ENCODE results near the gene CSTPP1.

DNA sequence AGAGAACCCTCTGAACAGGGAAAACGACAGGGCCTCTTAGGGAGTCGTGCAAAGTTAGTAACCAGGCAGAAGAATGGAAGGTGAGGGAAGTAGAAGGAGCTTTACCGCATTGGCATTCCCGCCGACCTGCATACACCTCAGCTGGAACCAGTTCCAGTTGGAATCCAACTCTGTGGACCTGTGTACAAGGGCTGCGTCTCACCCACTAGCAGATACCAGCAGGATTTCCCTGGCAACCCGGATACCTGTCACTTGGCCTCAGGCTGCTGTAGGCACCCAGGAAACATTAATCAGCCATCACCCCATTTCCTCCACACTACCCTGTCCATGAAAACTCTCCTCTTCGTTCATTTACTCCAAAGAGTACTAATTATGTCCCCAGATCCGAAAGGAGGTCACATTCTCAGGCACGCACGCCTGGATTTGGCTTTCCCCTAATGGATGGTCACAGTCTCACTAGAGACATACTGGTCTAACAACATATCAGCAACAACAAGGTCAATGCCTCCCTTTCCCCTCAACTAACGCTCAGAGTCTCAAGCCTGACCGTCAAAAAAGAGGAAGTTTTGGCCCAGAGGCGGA is 239.3 kb downstream of the CSTPP1 start:
- TF ChIP-seq, protein P1, sequence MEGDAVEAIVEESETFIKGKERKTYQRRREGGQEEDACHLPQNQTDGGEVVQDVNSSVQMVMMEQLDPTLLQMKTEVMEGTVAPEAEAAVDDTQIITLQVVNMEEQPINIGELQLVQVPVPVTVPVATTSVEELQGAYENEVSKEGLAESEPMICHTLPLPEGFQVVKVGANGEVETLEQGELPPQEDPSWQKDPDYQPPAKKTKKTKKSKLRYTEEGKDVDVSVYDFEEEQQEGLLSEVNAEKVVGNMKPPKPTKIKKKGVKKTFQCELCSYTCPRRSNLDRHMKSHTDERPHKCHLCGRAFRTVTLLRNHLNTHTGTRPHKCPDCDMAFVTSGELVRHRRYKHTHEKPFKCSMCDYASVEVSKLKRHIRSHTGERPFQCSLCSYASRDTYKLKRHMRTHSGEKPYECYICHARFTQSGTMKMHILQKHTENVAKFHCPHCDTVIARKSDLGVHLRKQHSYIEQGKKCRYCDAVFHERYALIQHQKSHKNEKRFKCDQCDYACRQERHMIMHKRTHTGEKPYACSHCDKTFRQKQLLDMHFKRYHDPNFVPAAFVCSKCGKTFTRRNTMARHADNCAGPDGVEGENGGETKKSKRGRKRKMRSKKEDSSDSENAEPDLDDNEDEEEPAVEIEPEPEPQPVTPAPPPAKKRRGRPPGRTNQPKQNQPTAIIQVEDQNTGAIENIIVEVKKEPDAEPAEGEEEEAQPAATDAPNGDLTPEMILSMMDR (IDR thresholded peaks at IDR 0.05) = no peak
- no peak for TF ChIP-seq POLR2A (IDR thresholded peaks at IDR 0.05)
